Colon (tissue), 2 donors: ENCODE results near the gene S1PR2.
"Not testable (repeated sequence)": the region's sequence is repeated elsewhere in the genome, so short reads cannot be mapped to it uniquely, and the experiment has no call there.

Experiments used
- FAIRE-seq: peaks from 2 replicates; lab custom pipeline; 2012; peaks lifted over from hg19 to GRCh38; lab: Jason Lieb, UNC
- donor health status: control.
- donor health status: control.

Gene S1PR2

DNA sequence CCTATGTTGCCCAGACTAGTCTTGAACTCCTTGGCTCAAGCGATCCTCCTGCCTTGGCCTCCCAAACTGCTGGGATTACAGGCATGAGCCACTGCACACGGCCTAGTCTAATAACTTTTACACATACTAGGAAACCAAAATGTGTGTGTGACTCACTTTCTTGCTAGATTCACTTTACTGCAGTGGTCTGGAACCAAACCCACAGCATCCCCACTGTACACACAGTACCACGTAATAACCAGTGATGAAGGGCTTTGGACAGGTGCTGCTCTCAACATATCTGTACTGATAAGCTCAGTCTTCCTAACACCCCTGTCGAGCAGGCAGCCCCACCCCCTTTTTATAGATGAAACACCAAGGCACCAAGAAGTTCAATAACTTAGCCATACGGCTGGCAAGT, 41.5 kb downstream of the S1PR2 start:
- no peak for FAIRE-seq

DNA sequence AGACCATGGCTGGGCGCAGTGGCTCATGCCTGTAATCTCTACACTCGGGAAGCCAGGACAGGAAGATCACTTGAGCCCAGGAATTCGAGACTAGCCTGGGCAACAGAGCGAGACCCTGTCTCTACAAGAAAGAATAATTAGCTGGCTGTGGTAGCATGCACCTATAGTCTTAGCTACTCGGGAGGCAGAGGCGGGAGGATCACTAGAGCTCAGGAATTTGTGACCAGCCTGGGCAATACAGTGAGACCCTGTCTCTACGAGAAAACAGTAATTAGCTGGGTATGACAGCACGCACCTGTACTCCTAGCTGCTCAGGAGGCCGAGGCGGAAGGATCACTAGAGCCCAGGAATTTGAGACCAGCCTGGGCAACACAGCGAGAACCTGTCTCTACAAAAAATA, 43.8 kb downstream of the S1PR2 start:
- no peak for FAIRE-seq

DNA sequence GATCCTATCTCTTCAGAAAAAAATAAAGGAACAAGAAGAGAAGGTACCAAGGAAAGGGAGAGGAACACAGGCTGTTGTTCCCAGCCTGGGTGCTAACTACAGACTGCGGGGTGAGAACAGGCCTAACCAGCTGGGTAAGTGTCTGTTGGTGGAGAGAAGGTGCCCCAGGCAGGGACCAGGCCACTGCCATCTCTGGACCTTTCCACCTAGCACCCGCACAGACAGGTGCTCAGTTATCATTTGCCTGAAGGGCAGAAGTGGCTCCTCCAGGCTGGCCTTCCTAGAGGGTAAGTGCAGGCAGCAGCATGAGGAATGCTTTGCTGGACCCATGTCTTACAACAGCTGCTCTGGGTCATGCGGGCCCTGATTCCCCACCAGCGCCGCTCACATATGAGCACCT, 46.5 kb downstream of the S1PR2 start:
- FAIRE-seq: no peak

DNA sequence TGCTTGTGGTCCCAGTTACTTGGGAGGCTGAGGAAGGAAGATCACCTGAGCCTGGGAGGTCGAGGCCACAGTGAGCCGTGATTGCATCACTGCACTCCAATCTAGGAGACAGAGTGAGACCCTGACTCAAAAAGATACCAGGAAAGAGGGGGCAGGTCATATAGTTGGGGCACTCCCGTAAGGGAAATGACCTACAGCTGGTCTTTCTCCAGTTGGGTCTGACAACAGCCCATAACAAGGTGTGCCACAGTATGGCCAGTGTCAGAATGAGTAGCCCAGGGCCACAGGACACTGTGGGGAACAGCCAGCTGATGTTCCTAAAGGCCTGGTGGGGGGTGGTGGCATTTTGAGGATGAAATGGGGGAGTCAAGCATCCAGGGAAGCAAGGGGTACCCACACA, 47.2 kb downstream of the S1PR2 start:
- no peak for FAIRE-seq

DNA sequence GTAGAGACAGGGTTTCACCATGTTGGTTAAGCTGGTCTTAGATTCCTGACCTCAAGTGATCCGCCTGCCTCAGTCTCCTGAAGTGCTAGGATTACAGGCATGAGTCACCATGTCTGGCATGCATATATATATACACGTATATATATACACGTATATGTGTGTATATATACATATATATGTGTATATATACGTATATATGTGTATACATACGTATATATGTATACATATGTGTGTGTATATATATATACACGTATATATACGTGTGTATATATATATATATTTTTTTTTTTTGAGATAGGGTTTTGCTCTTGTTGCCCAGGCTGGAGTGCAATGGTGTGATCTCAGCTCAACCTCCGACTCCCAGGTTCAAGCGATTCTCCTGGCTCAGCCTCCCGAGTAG, 48.3 kb downstream of the S1PR2 start:
- no peak for FAIRE-seq

DNA sequence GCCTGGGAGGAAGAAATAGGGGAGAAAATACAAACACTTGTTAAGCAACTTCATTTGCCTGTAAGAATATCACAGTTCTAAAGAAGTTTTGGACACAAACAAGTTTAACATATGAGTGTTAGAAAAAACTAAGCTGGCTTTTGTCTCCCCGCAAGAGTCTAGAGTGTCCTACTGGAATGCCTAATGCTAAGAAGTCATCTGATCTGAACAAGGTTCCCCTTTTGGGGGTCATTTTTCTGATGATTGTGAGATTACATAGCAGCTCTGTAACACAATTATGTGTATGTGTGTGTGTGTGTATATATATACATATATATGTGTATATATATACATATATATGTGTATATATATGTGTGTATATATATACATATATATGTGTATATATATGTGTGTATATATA, 49.1 kb downstream of the S1PR2 start:
- no peak for FAIRE-seq

DNA sequence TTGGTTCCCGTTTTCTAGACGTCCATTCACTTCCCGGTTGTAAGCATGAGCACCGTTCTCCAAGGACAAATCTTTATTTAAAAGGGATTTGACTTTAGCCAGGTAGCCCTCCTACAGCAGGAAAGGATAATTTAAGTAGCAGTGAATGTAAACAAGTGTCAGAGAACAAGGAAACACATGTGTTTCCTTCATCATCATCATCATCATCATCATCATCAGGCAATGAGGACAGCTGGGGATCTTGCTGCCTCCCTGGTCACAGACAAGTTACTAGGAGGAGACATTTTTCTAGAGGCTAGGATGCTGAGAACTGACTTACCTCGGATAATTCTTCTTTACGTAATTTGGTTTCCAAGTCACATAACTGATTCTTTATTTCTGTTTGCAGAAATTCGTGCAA, 50.7 kb downstream of the S1PR2 start:
- FAIRE-seq: no peak

DNA sequence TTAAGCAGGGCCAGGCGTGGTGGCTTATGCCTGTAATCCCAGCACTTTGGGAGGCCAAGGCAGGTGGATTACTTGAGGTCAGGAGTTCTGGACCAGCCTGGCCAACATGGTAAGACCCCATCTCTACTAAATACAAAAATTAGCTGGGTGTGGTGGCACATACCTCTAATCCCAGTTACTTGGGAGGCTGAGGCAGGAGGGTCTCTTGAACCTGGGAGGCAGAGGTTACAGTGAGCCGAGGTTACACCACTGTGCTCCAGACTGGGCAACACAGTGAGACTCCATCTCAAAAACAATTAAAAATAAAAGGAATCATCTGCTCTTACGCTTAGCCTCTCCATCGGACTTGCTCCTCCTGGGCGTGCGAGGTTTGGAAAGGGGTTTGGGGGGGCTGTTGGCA, 51.1 kb downstream of the S1PR2 start:
- FAIRE-seq: not testable (repeated sequence)

DNA sequence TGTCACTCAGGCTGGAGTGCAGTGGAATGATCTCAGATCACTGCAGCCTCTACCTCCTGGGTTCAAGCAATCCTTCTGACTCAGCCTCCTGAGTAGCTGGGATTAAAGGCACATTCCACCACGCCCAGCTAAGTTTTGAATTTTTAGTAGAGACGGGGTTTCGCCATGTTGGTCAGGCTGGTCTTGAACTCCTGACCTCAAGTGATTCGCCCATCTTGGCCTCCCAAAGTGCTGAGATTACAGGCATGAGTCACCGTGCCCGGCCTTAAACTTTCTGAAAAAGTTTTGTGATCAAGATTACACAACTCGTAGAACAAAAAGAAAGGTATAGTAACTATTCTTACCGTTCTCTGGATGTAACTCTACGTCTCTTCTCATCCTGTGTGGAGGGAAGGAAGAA, 57.6 kb downstream of the S1PR2 start:
- FAIRE-seq: no peak
